RWPE2 (cell line): ENCODE results near the gene HDAC9.

Source experiments
- ATAC-seq: fragments of 200-7000 bp; cut with Tn5 transposase; 3 replicates; pipeline ENCODE4 v1.9.1; 2021; ENCODE audit warnings: low read depth
- DNase-seq: peaks from one replicate; pipeline ENCODE4 v3.0.0-alpha.2; 2020; ENCODE audit warnings: low spot score
- H3K27ac ChIP-seq: fragments of 450-650 bp; 2 replicates; pipeline ENCODE4 v1.5.1; 2017; ENCODE audit warnings: mild to moderate bottlenecking; ENCODE audit not compliant: poor library complexity, severe bottlenecking
- H3K27me3 ChIP-seq: fragments of 250-450 bp; sonication (Bioruptor Pico); 2 replicates; pipeline ENCODE4 v1.5.1; 2021; ENCODE audit warnings: mild to moderate bottlenecking, moderate library complexity; ENCODE audit not compliant: insufficient read depth, poor library complexity, severe bottlenecking
- H3K36me3 ChIP-seq: fragments of 250-450 bp; sonication (Bioruptor Pico); 2 replicates; pipeline ENCODE4 v1.5.1; 2020; ENCODE audit warnings: low read depth, mild to moderate bottlenecking, moderate library complexity
- H3K4me1 ChIP-seq: fragments of 250-450 bp; sonication (Bioruptor Pico); 2 replicates; pipeline ENCODE4 v1.5.1; 2021; ENCODE audit warnings: mild to moderate bottlenecking, moderate library complexity; ENCODE audit not compliant: insufficient read depth, poor library complexity, severe bottlenecking
- H3K4me3 ChIP-seq: fragments of 250-450 bp; sonication (Bioruptor Pico); 2 replicates; pipeline ENCODE4 v1.5.1; 2021; ENCODE audit warnings: mild to moderate bottlenecking, moderate library complexity; ENCODE audit not compliant: severe bottlenecking
- H3K9me3 ChIP-seq: fragments of 250-450 bp; sonication (Bioruptor Pico); 2 replicates; pipeline ENCODE4 v1.5.1; 2021; ENCODE audit warnings: mild to moderate bottlenecking, moderate library complexity; ENCODE audit not compliant: severe bottlenecking
- TF ChIP-seq, protein P1 (sequence below): fragments of 450-650 bp; IDR thresholded peaks from one replicate; pipeline ENCODE4 v1.5.1; 2017; ENCODE audit warnings: mild to moderate bottlenecking, moderate library complexity; ENCODE audit not compliant: poor library complexity, severe bottlenecking

The HDAC9 gene

GRCh38 chr7:18939771-18940592, 444.4 kb downstream of the HDAC9 start:
- no peaks in the 10 kb centered on the region for H3K4me1 ChIP-seq
- ATAC-seq (no peak), DNase-seq (no peak)
- no peaks in the 10 kb centered on the region for H3K9me3 ChIP-seq
- TF ChIP-seq, protein P1, sequence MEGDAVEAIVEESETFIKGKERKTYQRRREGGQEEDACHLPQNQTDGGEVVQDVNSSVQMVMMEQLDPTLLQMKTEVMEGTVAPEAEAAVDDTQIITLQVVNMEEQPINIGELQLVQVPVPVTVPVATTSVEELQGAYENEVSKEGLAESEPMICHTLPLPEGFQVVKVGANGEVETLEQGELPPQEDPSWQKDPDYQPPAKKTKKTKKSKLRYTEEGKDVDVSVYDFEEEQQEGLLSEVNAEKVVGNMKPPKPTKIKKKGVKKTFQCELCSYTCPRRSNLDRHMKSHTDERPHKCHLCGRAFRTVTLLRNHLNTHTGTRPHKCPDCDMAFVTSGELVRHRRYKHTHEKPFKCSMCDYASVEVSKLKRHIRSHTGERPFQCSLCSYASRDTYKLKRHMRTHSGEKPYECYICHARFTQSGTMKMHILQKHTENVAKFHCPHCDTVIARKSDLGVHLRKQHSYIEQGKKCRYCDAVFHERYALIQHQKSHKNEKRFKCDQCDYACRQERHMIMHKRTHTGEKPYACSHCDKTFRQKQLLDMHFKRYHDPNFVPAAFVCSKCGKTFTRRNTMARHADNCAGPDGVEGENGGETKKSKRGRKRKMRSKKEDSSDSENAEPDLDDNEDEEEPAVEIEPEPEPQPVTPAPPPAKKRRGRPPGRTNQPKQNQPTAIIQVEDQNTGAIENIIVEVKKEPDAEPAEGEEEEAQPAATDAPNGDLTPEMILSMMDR, result no peak
- no peak overlapping the region for H3K4me3 ChIP-seq
- no peak overlapping the region for H3K27ac ChIP-seq
- H3K27me3 ChIP-seq, result no peaks in the 10 kb centered on the region
- no peaks in the 10 kb centered on the region for H3K36me3 ChIP-seq

- Histone ChIP-seq H3K4me3 (no peak overlapping the region), H3K27me3 (no peaks in the 10 kb centered on the region), H3K27ac (no peak overlapping the region), H3K36me3 (no peaks in the 10 kb centered on the region), H3K9me3 (no peaks in the 10 kb centered on the region), H3K4me1 (no peaks in the 10 kb centered on the region)
- DNase-seq (no peak), ATAC-seq (no peak)
- TF ChIP-seq, protein P1, result no peak
Measured at GRCh38 chr7:18940593-18941134, 445.1 kb downstream of the HDAC9 start.

DNA sequence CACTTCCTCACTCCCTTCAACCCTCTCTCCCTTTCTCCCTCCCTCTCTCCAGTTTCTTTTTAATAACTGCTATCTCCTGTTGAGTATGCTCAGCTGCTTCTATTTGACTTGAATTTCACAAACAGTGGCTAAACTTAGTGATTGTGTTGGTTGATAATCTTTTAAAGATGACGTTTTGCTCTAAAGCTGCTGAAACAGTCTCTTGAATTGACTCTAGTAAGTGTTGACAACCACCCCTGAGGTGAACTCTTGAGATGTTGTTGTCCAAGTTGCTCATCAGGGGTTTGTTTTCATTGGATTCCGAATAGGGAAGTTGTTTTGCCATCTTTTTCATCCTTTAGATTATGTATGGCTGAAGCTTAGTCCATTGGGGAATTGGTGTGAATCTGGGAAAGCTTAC, 445.7 kb downstream of the HDAC9 start:
- no peaks in the 10 kb centered on the region for H3K9me3 ChIP-seq
- ATAC-seq, result no peak
- no peak overlapping the region for H3K4me3 ChIP-seq
- H3K27me3 ChIP-seq, result no peaks in the 10 kb centered on the region
- H3K27ac ChIP-seq, result no peak overlapping the region
- DNase-seq, result no peak
- TF ChIP-seq, protein P1, result no peak
- H3K4me1 ChIP-seq, result no peaks in the 10 kb centered on the region
- no peaks in the 10 kb centered on the region for H3K36me3 ChIP-seq

- DNase-seq, result no peak
- no peak for ATAC-seq
- no peak overlapping the region for H3K27ac ChIP-seq
Measured at GRCh38 chr7:18948521-18948920, 453.0 kb downstream of the HDAC9 start.

More at GRCh38 chr7:18948521-18948920, 453.0 kb downstream of the HDAC9 start:
- H3K4me3 ChIP-seq, result no peak overlapping the region
- no peaks in the 10 kb centered on the region for H3K4me1 ChIP-seq
- no peaks in the 10 kb centered on the region for H3K9me3 ChIP-seq
- no peaks in the 10 kb centered on the region for H3K27me3 ChIP-seq
- H3K36me3 ChIP-seq, result no peaks in the 10 kb centered on the region
- TF ChIP-seq, protein P1, result no peak
